Neural cell (in vitro differentiated cells): ENCODE results near the gene FBL. TPM values are rescaled to one million over a fixed set of nuclear protein-coding genes. Genes with fewer than 3 reads are reported as not detected.

Experiments used
- H2AFZ ChIP-seq: fragments of 200-600, 300-800 bp; sonication (generic), shearing (Covaris generic); 2 replicates; pipeline ENCODE4 v1.6.0; 2014; ENCODE audit warnings: low read depth, mild to moderate bottlenecking, antibody characterized with exemption, low read length, moderate library complexity
- H3F3A ChIP-seq: fragments of 200-600 bp; shearing (Covaris generic); 2 replicates; pipeline ENCODE4 v1.6.1; 2016; ENCODE audit warnings: mild to moderate bottlenecking, moderate library complexity, mixed read lengths, antibody characterized with exemption, low read length; ENCODE audit not compliant: insufficient read depth, poor library complexity, severe bottlenecking
- H3K27ac ChIP-seq: fragments of 200-600, 300-800 bp; sonication (generic), shearing (Covaris generic); 2 replicates; pipeline ENCODE4 v1.5.1; 2014; ENCODE audit warnings: mild to moderate bottlenecking, low read length, moderate library complexity
- H3K27me3 ChIP-seq: fragments of 300-800, 200-600 bp; sonication (generic), shearing (Covaris generic); 2 replicates; pipeline ENCODE4 v1.6.0; 2014; ENCODE audit warnings: mild to moderate bottlenecking, low read depth, low read length, moderate library complexity; ENCODE audit not compliant: insufficient read depth
- H3K36me3 ChIP-seq: fragments of 300-800, 200-600 bp; sonication (generic), shearing (Covaris generic); 2 replicates; pipeline ENCODE4 v1.5.1; 2014; ENCODE audit warnings: mild to moderate bottlenecking, antibody characterized with exemption, low read length, moderate library complexity; ENCODE audit not compliant: insufficient read depth
- H3K4me2 ChIP-seq: fragments of 300-800, 200-600 bp; sonication (generic), shearing (Covaris generic); 2 replicates; pipeline ENCODE4 v1.6.0; 2014; ENCODE audit warnings: mild to moderate bottlenecking, low read length
- H3K4me3 ChIP-seq: fragments of 300-800, 200-600 bp; sonication (generic), shearing (Covaris generic); 2 replicates; pipeline ENCODE4 v1.5.1; 2014; ENCODE audit warnings: mild to moderate bottlenecking, low read length, moderate library complexity
- H3K79me2 ChIP-seq: fragments of 200-600 bp; shearing (Covaris generic); replicated peaks from 2 replicates; pipeline ENCODE4 v1.6.0; 2014; ENCODE audit warnings: mild to moderate bottlenecking, low read length, moderate library complexity; ENCODE audit not compliant: insufficient read depth
- H3K9ac ChIP-seq: fragments of 300-800, 200-600 bp; sonication (generic), shearing (Covaris generic); 2 replicates; pipeline ENCODE4 v1.6.1; 2016; ENCODE audit warnings: mild to moderate bottlenecking, low read length, mixed read lengths
- H3K9me2 ChIP-seq: fragments of 200-600 bp; shearing (Covaris generic); 2 replicates; pipeline ENCODE4 v1.6.1; 2016; ENCODE audit warnings: mild to moderate bottlenecking, low read length, mixed read lengths; ENCODE audit not compliant: insufficient read depth
- H3K9me3 ChIP-seq: fragments of 200-600, 300-800 bp; sonication (generic), shearing (Covaris generic); 2 replicates; pipeline ENCODE4 v1.6.1; 2016; ENCODE audit warnings: mild to moderate bottlenecking, mixed run types, low read length, moderate library complexity, mixed read lengths
- H4K20me1 ChIP-seq: fragments of 200-600 bp; shearing (Covaris generic); 2 replicates; pipeline ENCODE4 v1.6.1; 2016; ENCODE audit warnings: mild to moderate bottlenecking, mixed run types; ENCODE audit not compliant: insufficient read depth
- EP300 ChIP-seq: fragments of 450-650 bp; conservative IDR thresholded peaks from 2 replicates; pipeline ENCODE4 v1.6.1; 2014; ENCODE audit warnings: antibody characterized with exemption, mild to moderate bottlenecking, moderate library complexity; ENCODE audit not compliant: poor library complexity, severe bottlenecking
- EZH2 ChIP-seq: fragments of 200-600, 300-800 bp; shearing (Covaris generic), sonication (generic); IDR thresholded peaks from 2 replicates; pipeline ENCODE4 v1.6.1; 2014; ENCODE audit warnings: antibody characterized with exemption, low read length, borderline replicate concordance, mild to moderate bottlenecking; ENCODE audit not compliant: insufficient read depth, poor library complexity, severe bottlenecking
- MXI1 ChIP-seq: fragments of 450-650 bp; conservative IDR thresholded peaks from 2 replicates; pipeline ENCODE4 v1.6.1; 2014; ENCODE audit warnings: antibody characterized with exemption, mild to moderate bottlenecking; ENCODE audit not compliant: poor library complexity, severe bottlenecking
- POLR2AphosphoS5 ChIP-seq: IDR thresholded peaks from 2 replicates; pipeline ENCODE4 v1.6.1; 2012
- RAD21 ChIP-seq: fragments of 450-650 bp; conservative IDR thresholded peaks from 2 replicates; pipeline ENCODE4 v1.6.1; 2014; ENCODE audit warnings: antibody characterized with exemption, mild to moderate bottlenecking, moderate library complexity
- SMC3 ChIP-seq: fragments of 450-650 bp; conservative IDR thresholded peaks from 2 replicates; pipeline ENCODE4 v1.6.1; 2014; ENCODE audit warnings: antibody characterized with exemption, mild to moderate bottlenecking, moderate library complexity; ENCODE audit not compliant: poor library complexity
- TAF1 ChIP-seq: IDR thresholded peaks from 2 replicates; pipeline ENCODE4 v1.6.1; 2012; ENCODE audit warnings: low read depth
- polyA plus RNA-seq: library from polyadenylated mRNA; depleted of rRNA; stranded (reverse); fragments of >200 nt; gene quantifications from 2 replicates; pipeline ENCODE4 v1.2.3, GENCODE V29; 2014
- TF ChIP-seq, protein P1 (sequence below): fragments of 450-650 bp; IDR thresholded peaks from 2 replicates; pipeline ENCODE4 v1.5.1; 2014; ENCODE audit warnings: antibody characterized with exemption, mild to moderate bottlenecking, moderate library complexity; ENCODE audit not compliant: poor library complexity, severe bottlenecking
- TF ChIP-seq, protein P2 (sequence below): IDR thresholded peaks from 2 replicates; pipeline ENCODE4 v1.6.1; 2012; ENCODE audit warnings: borderline replicate concordance

Gene FBL
- polyA plus RNA-seq, 1 donor from 2014 or later: 84.7 TPM

DNA sequence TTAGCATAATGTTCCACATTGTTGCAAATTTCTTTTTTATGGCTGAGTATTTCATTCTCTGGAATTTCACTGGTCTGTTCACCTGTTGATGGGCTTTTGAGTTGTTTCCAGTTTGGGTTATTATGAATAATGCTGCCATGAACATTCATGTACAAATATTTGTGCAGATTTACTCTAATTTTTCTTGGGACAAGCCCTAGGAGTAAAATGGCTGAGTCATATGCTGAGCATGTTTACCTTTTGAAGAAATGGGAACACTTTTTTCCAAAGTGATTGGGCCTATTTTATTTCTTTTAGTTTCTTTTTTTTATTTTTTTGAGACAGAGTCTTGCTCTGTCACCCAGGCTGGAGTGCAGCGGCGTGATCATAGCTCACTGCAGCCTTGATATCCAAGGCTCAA is 4.7 kb upstream of the FBL start:
- Histone ChIP-seq H4K20me1 (no peaks in the 10 kb centered on the region), H3K4me2 (no peak overlapping the region), H3F3A (no peaks in the 10 kb centered on the region), H3K4me3 (no peak overlapping the region), H3K9me2 (no peaks in the 10 kb centered on the region), H3K36me3 (no peaks in the 10 kb centered on the region), H3K27me3 (no peaks in the 10 kb centered on the region), H3K27ac (no peak overlapping the region), H3K79me2 (no peaks in the 10 kb centered on the region), H2AFZ (no peak overlapping the region), H3K9ac (no peak overlapping the region), H3K9me3 (no peaks in the 10 kb centered on the region)
- TF ChIP-seq EP300 (no peak), MXI1 (no peak), TAF1 (no peak), POLR2AphosphoS5 (no peak), SMC3 (no peak), EZH2 (no peak), RAD21 (no peak)
- TF ChIP-seq, protein P1, sequence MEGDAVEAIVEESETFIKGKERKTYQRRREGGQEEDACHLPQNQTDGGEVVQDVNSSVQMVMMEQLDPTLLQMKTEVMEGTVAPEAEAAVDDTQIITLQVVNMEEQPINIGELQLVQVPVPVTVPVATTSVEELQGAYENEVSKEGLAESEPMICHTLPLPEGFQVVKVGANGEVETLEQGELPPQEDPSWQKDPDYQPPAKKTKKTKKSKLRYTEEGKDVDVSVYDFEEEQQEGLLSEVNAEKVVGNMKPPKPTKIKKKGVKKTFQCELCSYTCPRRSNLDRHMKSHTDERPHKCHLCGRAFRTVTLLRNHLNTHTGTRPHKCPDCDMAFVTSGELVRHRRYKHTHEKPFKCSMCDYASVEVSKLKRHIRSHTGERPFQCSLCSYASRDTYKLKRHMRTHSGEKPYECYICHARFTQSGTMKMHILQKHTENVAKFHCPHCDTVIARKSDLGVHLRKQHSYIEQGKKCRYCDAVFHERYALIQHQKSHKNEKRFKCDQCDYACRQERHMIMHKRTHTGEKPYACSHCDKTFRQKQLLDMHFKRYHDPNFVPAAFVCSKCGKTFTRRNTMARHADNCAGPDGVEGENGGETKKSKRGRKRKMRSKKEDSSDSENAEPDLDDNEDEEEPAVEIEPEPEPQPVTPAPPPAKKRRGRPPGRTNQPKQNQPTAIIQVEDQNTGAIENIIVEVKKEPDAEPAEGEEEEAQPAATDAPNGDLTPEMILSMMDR: no peak
- TF ChIP-seq, protein P2, sequence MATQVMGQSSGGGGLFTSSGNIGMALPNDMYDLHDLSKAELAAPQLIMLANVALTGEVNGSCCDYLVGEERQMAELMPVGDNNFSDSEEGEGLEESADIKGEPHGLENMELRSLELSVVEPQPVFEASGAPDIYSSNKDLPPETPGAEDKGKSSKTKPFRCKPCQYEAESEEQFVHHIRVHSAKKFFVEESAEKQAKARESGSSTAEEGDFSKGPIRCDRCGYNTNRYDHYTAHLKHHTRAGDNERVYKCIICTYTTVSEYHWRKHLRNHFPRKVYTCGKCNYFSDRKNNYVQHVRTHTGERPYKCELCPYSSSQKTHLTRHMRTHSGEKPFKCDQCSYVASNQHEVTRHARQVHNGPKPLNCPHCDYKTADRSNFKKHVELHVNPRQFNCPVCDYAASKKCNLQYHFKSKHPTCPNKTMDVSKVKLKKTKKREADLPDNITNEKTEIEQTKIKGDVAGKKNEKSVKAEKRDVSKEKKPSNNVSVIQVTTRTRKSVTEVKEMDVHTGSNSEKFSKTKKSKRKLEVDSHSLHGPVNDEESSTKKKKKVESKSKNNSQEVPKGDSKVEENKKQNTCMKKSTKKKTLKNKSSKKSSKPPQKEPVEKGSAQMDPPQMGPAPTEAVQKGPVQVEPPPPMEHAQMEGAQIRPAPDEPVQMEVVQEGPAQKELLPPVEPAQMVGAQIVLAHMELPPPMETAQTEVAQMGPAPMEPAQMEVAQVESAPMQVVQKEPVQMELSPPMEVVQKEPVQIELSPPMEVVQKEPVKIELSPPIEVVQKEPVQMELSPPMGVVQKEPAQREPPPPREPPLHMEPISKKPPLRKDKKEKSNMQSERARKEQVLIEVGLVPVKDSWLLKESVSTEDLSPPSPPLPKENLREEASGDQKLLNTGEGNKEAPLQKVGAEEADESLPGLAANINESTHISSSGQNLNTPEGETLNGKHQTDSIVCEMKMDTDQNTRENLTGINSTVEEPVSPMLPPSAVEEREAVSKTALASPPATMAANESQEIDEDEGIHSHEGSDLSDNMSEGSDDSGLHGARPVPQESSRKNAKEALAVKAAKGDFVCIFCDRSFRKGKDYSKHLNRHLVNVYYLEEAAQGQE: no peak

DNA sequence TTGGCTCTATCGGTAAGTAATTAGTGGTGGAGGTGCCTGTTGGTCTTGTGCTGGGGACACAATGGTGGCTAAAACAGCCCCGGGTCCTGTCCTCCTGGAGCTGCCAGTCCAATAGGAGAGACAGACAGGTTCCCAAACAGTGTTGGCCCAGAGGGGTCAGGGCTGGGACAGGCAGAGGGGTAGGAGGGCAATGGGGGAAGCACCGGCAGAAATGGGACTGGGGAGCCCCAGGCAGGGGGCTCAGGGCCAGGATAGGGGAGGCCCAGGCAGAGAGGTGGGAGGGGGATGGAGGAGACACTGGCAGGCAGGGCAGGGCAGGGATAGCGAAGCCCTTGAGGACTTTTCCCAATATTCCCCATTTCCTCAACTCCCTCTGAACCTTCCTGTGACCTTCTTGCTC is 2.2 kb upstream of the FBL start:
- no peak overlapping the region for H3K27ac ChIP-seq
- H3K4me2 ChIP-seq: no peak overlapping the region
- no peaks in the 10 kb centered on the region for H3K9me2 ChIP-seq
- H3K27me3 ChIP-seq: no peaks in the 10 kb centered on the region
- no peak overlapping the region for H3K4me3 ChIP-seq
- no peak overlapping the region for H3K9ac ChIP-seq
- H4K20me1 ChIP-seq: no peaks in the 10 kb centered on the region
- H3K36me3 ChIP-seq: no peaks in the 10 kb centered on the region
- no peaks in the 10 kb centered on the region for H3K9me3 ChIP-seq
- TF ChIP-seq SMC3 (no peak), TAF1 (no peak), EZH2 (no peak)
- TF ChIP-seq, protein P1: no peak
- no peaks in the 10 kb centered on the region for H3F3A ChIP-seq
- peaks cover 19% of the 10 kb centered on the region for H3K79me2 ChIP-seq
- H2AFZ ChIP-seq: no peak overlapping the region
